ENCODE data around the gene FREM2. TPM values are rescaled to one million over a fixed set of nuclear protein-coding genes. Genes with fewer than 3 reads are reported as not detected.

The FREM2 gene
- 1 to 10 TPM; 2.2 to 9.4 (median 3.2) TPM for total RNA-seq
- under 1 TPM; 0.18 to 0.40 (median 0.25) TPM for polyA plus RNA-seq
- long read RNA-seq, donor 1 = 0 reads
- long read RNA-seq, donor 2, partial matches to known transcripts = 0 of 2 reads
- long read RNA-seq, donor 2, other reads (novel, unspliced or antisense) = 2 of 2 reads

GRCh38 chr13:38686577-38687245, at the start of gene FREM2:
Gene FREM2, plus strand, starts transcription at chr13:38687077. Its CDS starts 268 bp downstream, at chr13:38687345.
- peak; percentile 20 to 66 for DNase-seq
- 1% methylated on average over 38 to 40 of the region's 40 CpGs for WGBS, 3 donors
- no peaks in the 10 kb centered on the region for H3K27me3 ChIP-seq (ENCODE audit: insufficient read depth in 3 of 3, low read length in 2 of 3)
- no peaks in the 10 kb centered on the region for H3K9me3 ChIP-seq
- peak within 1 kb of the TSS; percentile 89 for H3K4me3 ChIP-seq
- no peaks in the 10 kb centered on the region for H3K4me1 ChIP-seq
- TF ChIP-seq CTCF (IDR thresholded peaks at IDR 0.05) = no peak
- ATAC-seq = peak; percentile 89 to 95 (median 90)
- intact Hi-C loops (cut with DNase I) = loop anchor here (1.0 to 10.0 kb wide), 5 partner anchors 76 to 231 kb away; no protein-coding TSS in a partner anchor
- H3K27ac ChIP-seq = peak within 1 kb of the TSS; percentile 63
- H3K36me3 ChIP-seq (ENCODE audit: insufficient read depth in 1 of 2, low read depth in 1 of 2) = no peaks in the 10 kb centered on the region

GRCh38 chr13:38637576-38637975, 49.3 kb upstream of the FREM2 start:
- TF ChIP-seq CTCF (IDR thresholded peaks at IDR 0.05) = no peak
- H3K27ac ChIP-seq = no peak overlapping the region
- no peaks in the 10 kb centered on the region for H3K4me1 ChIP-seq
- WGBS, 3 donors = 89 to 92% (median 89%) methylated on average over 3 of the region's 3 CpGs
- intact Hi-C loops (cut with DNase I) = no loop called here
- ATAC-seq (no peak), DNase-seq (no peak)
- H3K36me3 ChIP-seq (ENCODE audit: insufficient read depth in 1 of 2, low read depth in 1 of 2) = no peaks in the 10 kb centered on the region
- no peaks in the 10 kb centered on the region for H3K9me3 ChIP-seq
- no peaks in the 10 kb centered on the region for H3K27me3 ChIP-seq (ENCODE audit: insufficient read depth in 3 of 3, low read length in 2 of 3)
- H3K4me3 ChIP-seq = no peak overlapping the region

GRCh38 chr13:38641164-38641948, 45.5 kb upstream of the FREM2 start:
- no peak for ATAC-seq
- TF ChIP-seq CTCF (IDR thresholded peaks at IDR 0.05) = no peak

GRCh38 chr13:38647312-38647711, 39.6 kb upstream of the FREM2 start:
- Histone ChIP-seq H3K9me3 (no peaks in the 10 kb centered on the region), H3K27ac (no peak overlapping the region), H3K36me3 (ENCODE audit: insufficient read depth in 1 of 2, low read depth in 1 of 2) (no peaks in the 10 kb centered on the region), H3K4me1 (no peaks in the 10 kb centered on the region), H3K27me3 (ENCODE audit: insufficient read depth in 3 of 3, low read length in 2 of 3) (no peaks in the 10 kb centered on the region), H3K4me3 (no peak overlapping the region)
- TF ChIP-seq CTCF (IDR thresholded peaks at IDR 0.05) = no peak
- ATAC-seq = no peak
- intact Hi-C loops (cut with DNase I) = no loop called here
- no peak for DNase-seq
- WGBS, 3 donors = 91 to 94% (median 92%) methylated on average over 1 of the region's 1 CpG

More at GRCh38 chr13:38641164-38641948, 45.5 kb upstream of the FREM2 start:
- no peaks in the 10 kb centered on the region for H3K9me3 ChIP-seq
- H3K4me3 ChIP-seq = no peak overlapping the region
- 83 to 90% (median 86%) methylated on average over 5 of the region's 5 CpGs for WGBS, 3 donors
- H3K4me1 ChIP-seq = no peaks in the 10 kb centered on the region
- no peaks in the 10 kb centered on the region for H3K36me3 ChIP-seq (ENCODE audit: insufficient read depth in 1 of 2, low read depth in 1 of 2)
- no peak for DNase-seq
- H3K27me3 ChIP-seq (ENCODE audit: insufficient read depth in 3 of 3, low read length in 2 of 3) = no peaks in the 10 kb centered on the region
- no peak overlapping the region for H3K27ac ChIP-seq
- intact Hi-C loops (cut with DNase I) = no loop called here
